HG03066 (cell line): ENCODE measurements around the gene PRELID2.
"Not testable (repeated sequence)": the region's sequence is repeated elsewhere in the genome, so short reads cannot be mapped to it uniquely, and the experiment has no call there.

ENCODE experiments used
- ATAC-seq: cut with Tn5 transposase; IDR thresholded peaks from one replicate; pipeline ENCODE4 v1.9.1; 2021; ENCODE audit warnings: low read depth; ENCODE audit not compliant: unreplicated experiment

The PRELID2 gene

GRCh38 chr5:145798503-145798902 is 36.6 kb downstream of the PRELID2 start:
- not testable (repeated sequence) for ATAC-seq

GRCh38 chr5:145797336-145797735 is 37.8 kb downstream of the PRELID2 start:
- ATAC-seq = no peak

GRCh38 chr5:145796318-145796717 is 38.8 kb downstream of the PRELID2 start:
- no peak for ATAC-seq

- ATAC-seq = no peak
Observed at GRCh38 chr5:145793574-145793973, 41.6 kb downstream of the PRELID2 start.

GRCh38 chr5:145792840-145793239 is 42.3 kb downstream of the PRELID2 start:
- ATAC-seq = no peak

GRCh38 chr5:145791866-145792265 is 43.3 kb downstream of the PRELID2 start:
- no peak for ATAC-seq

GRCh38 chr5:145787996-145788395 is 47.1 kb downstream of the PRELID2 start:
- no peak for ATAC-seq

GRCh38 chr5:145787507-145787906 is 47.6 kb downstream of the PRELID2 start:
- ATAC-seq = no peak

- ATAC-seq = no peak
Observed at GRCh38 chr5:145787001-145787400, 48.1 kb downstream of the PRELID2 start.

GRCh38 chr5:145780982-145781381 is 54.2 kb downstream of the PRELID2 start:
- ATAC-seq = no peak

- no peak for ATAC-seq
Observed at GRCh38 chr5:145778144-145778900, 56.8 kb downstream of the PRELID2 start.

GRCh38 chr5:145777445-145778063 is 57.6 kb downstream of the PRELID2 start:
- ATAC-seq = no peak

GRCh38 chr5:145776886-145777285 is 58.3 kb downstream of the PRELID2 start:
- no peak for ATAC-seq

GRCh38 chr5:145775893-145776444 is 59.2 kb downstream of the PRELID2 start:
- no peak for ATAC-seq

- no peak for ATAC-seq
Observed at GRCh38 chr5:145775411-145775810, 59.7 kb downstream of the PRELID2 start.

GRCh38 chr5:145774442-145774841 is 60.7 kb downstream of the PRELID2 start:
- no peak for ATAC-seq

GRCh38 chr5:145772466-145772865 is 62.7 kb downstream of the PRELID2 start:
- no peak for ATAC-seq

GRCh38 chr5:145768863-145769262 is 66.3 kb downstream of the PRELID2 start:
- no peak for ATAC-seq

- no peak for ATAC-seq
Observed at GRCh38 chr5:145764325-145764724, 70.8 kb downstream of the PRELID2 start.

GRCh38 chr5:145762833-145763232 is 72.3 kb downstream of the PRELID2 start:
- ATAC-seq = no peak

GRCh38 chr5:145761254-145761653 is 73.9 kb downstream of the PRELID2 start:
- ATAC-seq = no peak

GRCh38 chr5:145760660-145761059 is 74.5 kb downstream of the PRELID2 start:
- no peak for ATAC-seq
